IPS-15b (cell line): Measurements from ENCODE around the gene MCUR1.

Experiments
- H3K27me3 ChIP-seq: one replicate; pipeline ENCODE4 v1.6.1; 2013; ENCODE audit warnings: low read length; ENCODE audit not compliant: control insufficient read depth, insufficient read depth
- H3K36me3 ChIP-seq: one replicate; pipeline ENCODE4 v1.6.1; 2013; ENCODE audit warnings: low read length; ENCODE audit not compliant: control insufficient read depth, insufficient read depth
- H3K4me1 ChIP-seq: one replicate; pipeline ENCODE4 v1.6.1; 2013; ENCODE audit warnings: mild to moderate bottlenecking, low read length; ENCODE audit not compliant: control insufficient read depth, insufficient read depth
- H3K4me3 ChIP-seq: one replicate; pipeline ENCODE4 v1.5.1; 2013; ENCODE audit warnings: low read depth, low read length
- H3K9ac ChIP-seq: one replicate; pipeline ENCODE4 v1.6.1; 2013; ENCODE audit warnings: low read depth, mild to moderate bottlenecking, low read length
- H3K9me3 ChIP-seq: one replicate; pipeline ENCODE4 v1.6.1; 2013; ENCODE audit warnings: mild to moderate bottlenecking, low read length; ENCODE audit not compliant: control insufficient read depth, insufficient read depth

MCUR1 gene

DNA sequence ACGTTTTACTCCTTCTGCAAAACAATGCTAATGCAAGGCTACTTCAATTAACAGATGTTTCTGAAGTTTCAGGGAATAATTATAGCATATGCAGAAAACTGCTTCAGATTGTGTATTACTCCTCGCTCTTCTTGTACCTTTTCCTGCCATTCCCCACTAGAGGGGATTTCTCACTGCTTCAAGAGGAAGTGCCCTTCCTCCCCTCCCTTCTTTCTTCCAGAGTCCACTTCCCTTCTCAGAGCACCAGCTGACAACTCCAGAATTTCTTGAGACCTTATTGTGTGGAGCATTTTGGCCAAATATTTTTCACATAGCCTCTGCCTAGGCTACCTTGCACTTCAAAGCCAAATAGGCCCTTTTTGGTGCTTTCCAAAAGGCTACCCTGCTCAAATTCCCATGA is 12.7 kb upstream of the MCUR1 start:
- Histone ChIP-seq H3K4me3 (no peak overlapping the region), H3K36me3 (no peaks in the 10 kb centered on the region), H3K4me1 (no peaks in the 10 kb centered on the region), H3K9me3 (no peaks in the 10 kb centered on the region), H3K9ac (no peak overlapping the region), H3K27me3 (no peaks in the 10 kb centered on the region)

DNA sequence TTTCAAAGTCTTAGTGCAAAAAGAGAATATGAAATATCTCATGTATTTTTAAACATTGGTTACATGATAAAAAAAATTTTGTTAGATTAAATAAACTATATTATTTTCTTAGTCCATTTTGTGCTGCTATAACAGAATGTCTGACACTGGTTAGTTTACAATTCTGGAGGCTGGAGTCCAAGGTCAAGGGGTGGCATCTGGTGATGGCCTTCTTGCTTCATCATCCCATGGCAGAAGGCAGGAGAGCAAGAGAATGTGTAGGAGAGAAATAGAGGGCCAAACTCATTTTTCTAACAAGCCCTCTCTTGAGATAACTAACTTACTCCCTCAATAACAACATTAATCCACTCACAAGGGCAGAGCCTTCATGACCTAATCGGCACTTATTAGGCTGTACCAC is 11.5 kb upstream of the MCUR1 start:
- H3K9ac ChIP-seq: no peak overlapping the region
- H3K27me3 ChIP-seq: no peaks in the 10 kb centered on the region
- H3K4me1 ChIP-seq: no peaks in the 10 kb centered on the region
- H3K9me3 ChIP-seq: no peaks in the 10 kb centered on the region
- H3K4me3 ChIP-seq: no peak overlapping the region
- H3K36me3 ChIP-seq: no peaks in the 10 kb centered on the region

DNA sequence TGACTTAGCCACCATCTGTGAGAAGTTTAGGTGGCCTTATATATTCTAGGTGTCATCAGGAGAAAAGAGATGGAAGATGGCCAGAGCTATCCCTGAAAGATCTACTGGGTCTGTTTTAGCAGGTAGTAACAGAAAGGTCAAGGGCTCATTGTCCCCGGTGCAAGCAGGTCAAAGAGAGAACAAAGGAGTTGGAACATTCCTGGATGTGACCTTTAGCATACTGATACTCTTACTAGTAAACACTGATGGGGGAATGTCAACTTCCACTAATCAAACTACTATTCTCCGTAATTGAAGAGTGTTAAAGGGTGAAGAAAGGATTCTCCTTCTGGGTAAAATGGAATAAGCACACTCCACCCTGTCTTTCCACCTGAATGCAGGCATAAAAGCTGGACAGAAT is 4.0 kb upstream of the MCUR1 start:
- no peak overlapping the region for H3K9ac ChIP-seq
- H3K4me1 ChIP-seq: no peaks in the 10 kb centered on the region
- no peaks in the 10 kb centered on the region for H3K9me3 ChIP-seq
- H3K36me3 ChIP-seq: no peaks in the 10 kb centered on the region
- no peaks in the 10 kb centered on the region for H3K27me3 ChIP-seq
- no peak overlapping the region for H3K4me3 ChIP-seq

DNA sequence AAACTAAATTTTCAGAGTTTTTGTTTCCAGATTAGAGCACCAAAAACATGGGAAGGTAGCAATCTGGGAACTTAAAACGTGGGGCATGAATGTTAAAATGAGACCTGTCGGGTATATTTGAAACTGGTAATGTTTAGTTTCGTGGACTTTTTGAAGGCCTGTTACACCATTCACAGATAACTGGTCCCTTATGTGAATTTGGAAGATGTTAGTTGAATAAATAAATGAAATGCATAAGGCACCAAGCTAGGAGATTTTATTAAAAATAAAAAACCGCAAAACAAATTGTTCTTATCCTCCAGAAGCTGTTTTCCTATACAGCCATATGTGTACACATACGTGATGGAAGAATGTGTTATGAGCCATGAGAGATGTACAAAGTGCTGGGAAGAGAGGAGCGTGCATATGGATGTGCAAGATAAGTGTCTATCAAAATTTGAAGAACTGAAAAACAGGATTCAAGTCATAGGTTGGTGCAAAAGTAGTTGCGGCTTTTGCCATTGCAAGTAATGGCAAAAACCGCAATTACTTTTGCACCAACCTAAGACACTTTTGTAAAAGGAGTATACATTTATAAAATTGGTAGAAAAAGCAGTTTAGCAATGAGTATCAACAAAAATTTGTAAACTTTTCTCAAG is 700 bp upstream of the MCUR1 start:
- peak overlapping the region; percentile 62 for H3K9ac ChIP-seq
- H3K4me1 ChIP-seq: peaks cover 3% of the 10 kb centered on the region
- peak overlapping the region; percentile 66 for H3K4me3 ChIP-seq
- H3K27me3 ChIP-seq: no peaks in the 10 kb centered on the region
- no peaks in the 10 kb centered on the region for H3K9me3 ChIP-seq
- H3K36me3 ChIP-seq: no peaks in the 10 kb centered on the region

DNA sequence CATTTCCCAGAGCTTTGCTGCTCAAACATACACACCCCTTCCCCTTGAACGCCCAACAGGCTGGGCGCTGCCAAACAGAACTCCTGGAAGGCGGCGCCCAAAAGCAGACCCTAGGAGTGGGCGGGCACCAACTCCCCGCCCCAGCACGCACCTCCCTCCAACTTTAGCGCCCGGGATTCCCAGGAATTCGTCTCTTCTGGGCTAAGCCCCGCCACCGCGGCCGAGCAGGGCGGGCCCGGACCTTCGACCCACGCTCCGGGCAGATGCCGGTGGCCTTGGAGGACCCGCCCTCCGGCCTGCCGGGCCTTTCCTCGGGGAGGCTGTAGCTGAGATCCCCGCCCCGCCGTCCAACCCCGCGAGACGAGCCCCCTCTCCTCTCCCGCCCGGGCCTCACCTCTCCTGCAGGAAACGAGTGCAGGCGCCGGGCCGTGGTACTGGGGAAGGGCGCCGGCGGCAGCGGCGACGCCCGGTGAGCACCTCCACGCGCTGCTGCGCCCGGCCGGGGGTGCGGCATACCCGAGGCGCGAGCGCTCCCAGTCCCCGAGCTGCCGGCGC is 659 bp downstream of the MCUR1 start:
- H3K9me3 ChIP-seq: no peaks in the 10 kb centered on the region
- peak overlapping the region; percentile 65 for H3K9ac ChIP-seq
- H3K36me3 ChIP-seq: no peaks in the 10 kb centered on the region
- no peaks in the 10 kb centered on the region for H3K27me3 ChIP-seq
- H3K4me1 ChIP-seq: peaks cover 3% of the 10 kb centered on the region
- peak overlapping the region; percentile 66 for H3K4me3 ChIP-seq

DNA sequence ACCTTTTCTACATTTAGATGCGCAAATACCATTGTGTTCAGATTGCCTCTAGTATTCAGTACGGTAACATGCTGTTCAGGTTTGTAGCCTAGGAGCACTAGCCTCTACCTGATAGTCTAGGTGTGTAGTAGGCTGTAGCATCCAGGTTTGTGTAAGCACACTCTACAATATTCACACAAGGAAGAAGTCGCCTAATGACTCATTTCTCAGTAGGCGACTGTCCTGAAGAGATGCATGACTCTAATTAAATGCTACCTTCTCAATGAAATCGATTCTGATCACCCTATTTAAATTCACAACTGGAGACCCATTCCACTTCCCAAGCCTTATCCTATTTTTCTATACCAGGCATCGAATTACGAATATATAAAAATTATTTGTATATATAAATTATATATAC is 1.3 kb downstream of the MCUR1 start:
- H3K9ac ChIP-seq: no peak overlapping the region

DNA sequence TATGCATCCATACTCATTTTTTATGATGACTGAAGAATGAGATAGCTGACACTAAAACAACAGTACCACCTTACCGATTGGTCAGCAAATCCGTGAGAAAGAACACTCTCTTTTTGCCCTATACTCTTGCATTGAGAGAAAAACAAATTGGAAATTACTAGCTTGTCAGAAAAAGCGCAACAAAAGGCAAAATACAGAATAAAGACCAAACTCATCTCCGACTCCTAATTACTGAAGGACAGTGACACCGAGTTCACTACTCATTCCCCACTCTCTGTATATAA is 2.1 kb downstream of the MCUR1 start:
- Histone ChIP-seq H3K9ac (no peak overlapping the region), H3K9me3 (no peaks in the 10 kb centered on the region), H3K4me1 (peaks cover 3% of the 10 kb centered on the region), H3K36me3 (no peaks in the 10 kb centered on the region), H3K27me3 (no peaks in the 10 kb centered on the region), H3K4me3 (no peak overlapping the region)

More for the DNA sequence above, 1.3 kb downstream of the MCUR1 start:
- Histone ChIP-seq H3K9me3 (no peaks in the 10 kb centered on the region), H3K36me3 (no peaks in the 10 kb centered on the region), H3K4me3 (peak overlapping the region; percentile 66), H3K4me1 (peaks cover 3% of the 10 kb centered on the region), H3K27me3 (no peaks in the 10 kb centered on the region)

DNA sequence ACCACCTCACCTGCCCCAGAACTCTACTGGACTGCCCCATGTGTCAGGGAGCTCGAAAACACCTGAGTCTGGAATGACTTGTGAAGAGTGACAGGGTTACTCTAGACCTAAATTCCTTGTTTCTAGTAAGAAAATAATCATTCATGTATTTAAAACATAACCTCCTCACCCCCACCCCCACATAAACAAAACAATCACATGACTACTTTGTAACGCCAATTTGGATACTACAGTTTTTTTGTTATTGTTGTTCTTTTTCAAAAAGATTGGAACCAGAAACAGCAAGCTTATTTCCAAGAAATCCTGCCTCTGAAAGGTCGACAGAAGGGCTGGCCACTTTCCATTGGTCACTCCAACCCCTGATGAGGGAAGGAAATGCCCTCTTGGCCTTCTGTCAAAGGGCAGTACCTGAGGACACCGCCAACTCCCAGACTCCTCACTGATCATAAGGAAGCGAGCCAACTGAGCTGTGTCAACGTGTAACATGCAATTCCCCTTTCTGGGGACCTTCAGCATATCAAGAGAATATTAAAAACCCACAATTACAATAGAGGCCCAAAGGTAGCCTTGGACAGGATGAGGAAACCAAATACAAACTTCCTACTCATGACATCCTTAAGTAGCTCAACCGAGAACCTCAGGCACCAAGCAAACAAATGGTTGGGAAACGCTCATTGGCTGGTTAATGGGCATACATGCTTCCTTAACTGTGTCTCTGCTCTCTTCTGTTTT is 2.6 kb downstream of the MCUR1 start:
- Histone ChIP-seq H3K36me3 (no peaks in the 10 kb centered on the region), H3K27me3 (no peaks in the 10 kb centered on the region), H3K4me3 (no peak overlapping the region), H3K4me1 (peaks cover 3% of the 10 kb centered on the region), H3K9me3 (no peaks in the 10 kb centered on the region), H3K9ac (no peak overlapping the region)

DNA sequence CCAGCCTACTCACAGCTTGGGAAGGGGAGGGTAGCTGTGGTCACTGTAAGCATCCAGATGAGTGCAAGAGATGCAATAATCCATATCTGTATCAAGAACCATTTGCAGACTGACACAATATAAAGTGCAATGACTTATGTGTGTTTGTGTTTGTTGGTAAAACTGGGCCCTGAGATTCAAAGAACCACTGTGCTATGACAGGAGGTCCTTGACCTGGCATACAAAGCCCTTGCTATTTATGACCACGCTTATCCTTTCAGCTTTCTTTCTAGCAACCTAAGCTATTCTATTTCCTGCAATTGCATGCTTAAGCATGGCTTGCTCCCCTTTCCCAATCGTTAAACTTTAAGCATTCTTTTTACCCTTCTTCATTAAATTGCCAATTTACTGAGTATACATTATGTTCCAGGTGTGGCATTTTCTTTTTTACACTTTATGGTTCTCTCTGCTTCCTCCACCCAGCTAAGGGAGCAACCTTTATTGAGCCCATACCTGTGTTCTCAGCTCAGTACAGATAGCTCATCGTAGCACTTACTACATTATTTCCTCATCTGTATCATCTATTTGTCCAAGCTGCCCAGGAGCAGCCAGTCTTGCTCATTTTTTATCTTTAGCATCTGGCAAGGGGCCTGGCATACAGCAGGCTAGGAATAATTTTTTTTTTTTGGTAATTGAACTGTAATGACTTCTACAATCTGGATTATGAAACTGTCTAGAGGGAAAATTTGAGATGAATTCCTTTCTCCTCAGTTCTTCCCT is 3.5 kb downstream of the MCUR1 start:
- Histone ChIP-seq H3K27me3 (no peaks in the 10 kb centered on the region), H3K4me3 (no peak overlapping the region), H3K9me3 (no peaks in the 10 kb centered on the region), H3K4me1 (peaks cover 3% of the 10 kb centered on the region), H3K36me3 (no peaks in the 10 kb centered on the region), H3K9ac (no peak overlapping the region)

DNA sequence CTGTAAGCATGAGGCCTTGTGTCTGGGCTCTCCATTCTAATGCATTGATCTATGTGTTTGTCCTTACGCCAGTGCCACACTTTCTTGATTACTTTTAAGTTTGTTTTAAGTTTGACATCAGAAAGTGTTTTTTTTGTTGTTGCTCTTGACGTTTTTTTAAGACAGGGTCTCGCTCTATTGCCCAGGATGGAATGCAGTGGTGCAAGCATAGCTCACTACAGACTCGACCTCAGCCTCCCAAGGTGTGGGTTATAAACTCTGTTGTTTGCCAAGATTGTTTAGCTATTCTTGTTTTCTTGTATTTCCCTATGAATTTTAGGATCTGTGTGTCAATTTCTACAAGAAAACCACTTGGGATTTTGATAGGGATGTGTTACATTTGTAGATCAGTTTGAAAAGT is 5.6 kb downstream of the MCUR1 start:
- H3K9me3 ChIP-seq: no peaks in the 10 kb centered on the region
- H3K4me1 ChIP-seq: peaks cover 3% of the 10 kb centered on the region
- H3K9ac ChIP-seq: no peak overlapping the region
- no peak overlapping the region for H3K4me3 ChIP-seq
- no peaks in the 10 kb centered on the region for H3K27me3 ChIP-seq
- peaks cover 2% of the 10 kb centered on the region for H3K36me3 ChIP-seq

DNA sequence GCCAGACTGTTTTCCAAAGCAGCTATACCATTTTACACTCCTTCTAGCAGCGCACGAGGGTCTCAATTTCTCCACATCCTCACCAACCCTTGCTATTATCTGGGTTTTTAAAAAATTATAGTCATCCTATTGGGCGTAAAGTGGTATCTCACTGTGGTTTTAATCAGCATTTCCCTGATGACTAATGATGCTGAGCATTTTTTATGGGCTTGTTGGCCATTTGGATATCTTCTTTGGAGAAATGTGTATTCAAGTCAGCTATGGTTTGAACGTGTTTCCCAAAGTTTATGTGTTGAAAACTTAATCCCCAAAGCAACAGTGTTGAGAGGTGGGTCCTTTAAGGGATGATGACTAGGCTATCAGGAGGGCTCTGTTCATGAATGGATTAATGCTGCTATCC is 6.7 kb downstream of the MCUR1 start:
- no peak overlapping the region for H3K9ac ChIP-seq
- H3K4me3 ChIP-seq: no peak overlapping the region
- H3K9me3 ChIP-seq: no peaks in the 10 kb centered on the region
- no peaks in the 10 kb centered on the region for H3K27me3 ChIP-seq
- peaks cover 3% of the 10 kb centered on the region for H3K4me1 ChIP-seq
- H3K36me3 ChIP-seq: peaks cover 2% of the 10 kb centered on the region

DNA sequence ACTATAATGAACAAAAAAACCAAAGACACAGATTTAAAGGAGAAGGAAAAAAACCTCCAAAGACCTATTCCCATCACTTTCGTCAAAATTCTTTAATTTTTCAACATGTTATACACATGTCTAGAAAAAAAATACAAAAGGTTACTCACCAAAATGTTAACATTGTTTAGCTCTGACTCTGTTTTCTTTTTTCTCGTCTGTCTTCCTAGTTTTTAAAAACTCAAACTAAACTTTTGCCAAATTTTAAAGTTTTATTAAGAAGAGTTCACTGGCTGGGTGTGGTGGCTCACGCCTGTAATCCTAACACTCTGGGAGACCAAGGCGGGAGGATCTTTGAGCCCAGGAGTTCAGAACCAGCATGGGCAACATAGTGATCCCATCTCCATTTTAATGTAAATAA is 10.8 kb downstream of the MCUR1 start:
- Histone ChIP-seq H3K27me3 (no peaks in the 10 kb centered on the region), H3K9ac (no peak overlapping the region), H3K4me3 (no peak overlapping the region), H3K9me3 (no peaks in the 10 kb centered on the region), H3K36me3 (peaks cover 8% of the 10 kb centered on the region), H3K4me1 (no peaks in the 10 kb centered on the region)
